Mesenchymal stem cell (in vitro differentiated cells and primary cell): ENCODE results near the gene CYP3A4.

Experiments used
- DNase-seq: peaks from one replicate; pipeline ENCODE4 v3.0.0-alpha.2; 2013
- H2AFZ ChIP-seq: one replicate; pipeline ENCODE4 v1.6.1; 2013; ENCODE audit warnings: low read depth, mild to moderate bottlenecking, control low read depth, inconsistent platforms, low read length, moderate library complexity
- H2AK5ac ChIP-seq: 2 replicates; pipeline ENCODE4 v1.6.1; 2013; ENCODE audit warnings: low read length, moderate library complexity, mild to moderate bottlenecking, inconsistent platforms; ENCODE audit not compliant: severe bottlenecking
- H2BK120ac ChIP-seq: one replicate; pipeline ENCODE4 v1.6.1; 2013; ENCODE audit warnings: low read depth, mild to moderate bottlenecking, inconsistent platforms, low read length, moderate library complexity
- H2BK12ac ChIP-seq, 2 experiments: one replicate each; pipeline ENCODE4 v1.6.1; 2013; ENCODE audit warnings: inconsistent platforms in 2 of 2, low read length in 2 of 2, mild to moderate bottlenecking in 2 of 2, moderate library complexity in 2 of 2, control low read depth in 1 of 2
- H2BK15ac ChIP-seq: one replicate; pipeline ENCODE4 v1.6.1; 2013; ENCODE audit warnings: mild to moderate bottlenecking, low read depth, inconsistent platforms; ENCODE audit not compliant: poor library complexity, severe bottlenecking
- H2BK5ac ChIP-seq: 2 replicates; pipeline ENCODE4 v1.6.1; 2013; ENCODE audit warnings: low read depth, mild to moderate bottlenecking, low read length, control low read depth, inconsistent platforms; ENCODE audit not compliant: poor library complexity, severe bottlenecking
- H3K14ac ChIP-seq, 2 experiments: one replicate each; pipeline ENCODE4 v1.6.1; 2013; ENCODE audit warnings: inconsistent platforms in 2 of 2, low read length in 2 of 2, control low read depth in 1 of 2, mild to moderate bottlenecking in 1 of 2, moderate library complexity in 1 of 2
- H3K18ac ChIP-seq, 2 experiments: one replicate each; pipeline ENCODE4 v1.6.1; 2013; ENCODE audit warnings: inconsistent platforms in 2 of 2, low read length in 2 of 2, control low read depth in 1 of 2, low read depth in 1 of 2, mild to moderate bottlenecking in 1 of 2
- H3K23ac ChIP-seq, 2 experiments: one replicate each; pipeline ENCODE4 v1.6.1; 2013; ENCODE audit warnings: inconsistent platforms in 2 of 2, low read length in 2 of 2, mild to moderate bottlenecking in 2 of 2, moderate library complexity in 2 of 2, control low read depth in 1 of 2
- H3K27ac ChIP-seq: 2 replicates; pipeline ENCODE4 v1.5.1; 2013; ENCODE audit warnings: mild to moderate bottlenecking, moderate library complexity, low read length, control low read depth, inconsistent platforms; ENCODE audit not compliant: poor library complexity, severe bottlenecking
- H3K27me3 ChIP-seq, 2 experiments: 2 replicates each; pipeline versions ENCODE4 v1.6.1 to v1.7.0; 2013; ENCODE audit warnings: low read length in 2 of 2, mild to moderate bottlenecking in 2 of 2, moderate library complexity in 2 of 2, control low read depth in 1 of 2, inconsistent platforms in 1 of 2; ENCODE audit not compliant: control insufficient read depth in 1 of 2, insufficient read depth in 1 of 2
- H3K36me3 ChIP-seq, 2 experiments: 2 replicates each; pipeline versions ENCODE4 v1.6.1 to v1.7.0; 2013; ENCODE audit warnings: low read length in 2 of 2, control low read depth in 1 of 2, inconsistent platforms in 1 of 2, low read depth in 1 of 2, mild to moderate bottlenecking in 1 of 2; ENCODE audit not compliant: insufficient read depth in 2 of 2, control insufficient read depth in 1 of 2
- H3K4ac ChIP-seq, 2 experiments: one replicate each; pipeline ENCODE4 v1.6.1; 2013; ENCODE audit warnings: inconsistent platforms in 2 of 2, low read length in 2 of 2, mild to moderate bottlenecking in 2 of 2, moderate library complexity in 2 of 2, control low read depth in 1 of 2, low read depth in 1 of 2
- H3K4me1 ChIP-seq: 2 replicates; pipeline ENCODE4 v1.6.1; 2013; ENCODE audit warnings: low read depth, low read length, control low read depth; ENCODE audit not compliant: control insufficient read depth, insufficient read depth
- H3K4me2 ChIP-seq: 2 replicates; pipeline ENCODE4 v1.6.1; 2013; ENCODE audit warnings: low read length, mild to moderate bottlenecking, inconsistent platforms; ENCODE audit not compliant: poor library complexity, severe bottlenecking
- H3K4me3 ChIP-seq, 2 experiments: 2 replicates each; pipeline versions ENCODE4 v1.5.1 to v1.7.0; 2013; ENCODE audit warnings: low read length in 2 of 2, mild to moderate bottlenecking in 2 of 2, control low read depth in 1 of 2, low read depth in 1 of 2; ENCODE audit not compliant: insufficient read depth in 1 of 2
- H3K79me1 ChIP-seq: replicated peaks from 2 replicates; pipeline ENCODE4 v1.6.1; 2013; ENCODE audit warnings: mild to moderate bottlenecking, control low read depth, low read length, inconsistent platforms; ENCODE audit not compliant: poor library complexity, severe bottlenecking
- H3K9ac ChIP-seq: 2 replicates; pipeline ENCODE4 v1.7.0; 2013; ENCODE audit warnings: mild to moderate bottlenecking, low read length, moderate library complexity
- H3K9me3 ChIP-seq: 2 replicates; pipeline ENCODE4 v1.7.0; 2013; ENCODE audit warnings: mild to moderate bottlenecking, low read length; ENCODE audit not compliant: control insufficient read depth
- H4K8ac ChIP-seq: one replicate; pipeline ENCODE4 v1.6.1; 2013; ENCODE audit warnings: inconsistent platforms, mild to moderate bottlenecking, low read length, moderate library complexity
- H4K91ac ChIP-seq: one replicate; pipeline ENCODE4 v1.6.1; 2013; ENCODE audit warnings: mild to moderate bottlenecking, low read length, inconsistent platforms
- WGBS: methylation state at CpG from one replicate; pipeline ENCODE4 v1.1.7; 2013; ENCODE audit warnings: mixed read lengths; 5-methylcytosine and 5-hydroxymethylcytosine counted together

CYP3A4 gene

DNA sequence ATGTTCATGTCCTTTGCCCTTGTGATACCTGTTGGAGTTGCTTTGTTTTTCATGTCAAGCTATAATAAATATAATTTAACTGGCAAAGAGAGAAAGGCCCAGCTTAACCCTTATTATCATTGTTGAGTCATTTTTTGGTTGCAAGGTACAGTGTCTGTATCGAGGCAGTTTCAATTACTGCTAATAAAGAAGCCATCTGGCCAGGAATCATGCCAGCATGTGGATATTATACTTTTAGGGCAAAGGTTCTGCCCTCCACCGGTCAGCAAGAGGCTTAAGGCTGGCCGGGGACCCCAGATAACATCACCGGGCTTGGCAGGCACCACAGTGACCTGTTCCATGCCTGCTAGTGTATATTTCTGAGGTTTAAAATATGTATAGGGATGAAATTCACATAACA lies 9.0 kb upstream of the CYP3A4 start:
- no peak overlapping the region for H3K4me3 ChIP-seq
- H3K36me3 ChIP-seq, result no peaks in the 10 kb centered on the region
- no peak overlapping the region for H3K9ac ChIP-seq
- H3K18ac ChIP-seq, result no peak overlapping the region
- no peaks in the 10 kb centered on the region for H3K79me1 ChIP-seq
- H2BK5ac ChIP-seq, result no peak overlapping the region
- H3K4me2 ChIP-seq, result no peak overlapping the region
- H4K8ac ChIP-seq, result no peak overlapping the region
- no peak overlapping the region for H2AFZ ChIP-seq
- H3K14ac ChIP-seq, result no peak overlapping the region
- H2BK15ac ChIP-seq, result no peak overlapping the region
- no peak overlapping the region for H2BK120ac ChIP-seq
- 81% methylated on average over 3 of the region's 4 CpGs for WGBS
- no peak overlapping the region for H2AK5ac ChIP-seq
- no peak overlapping the region for H3K4ac ChIP-seq
- DNase-seq, result no peak
- H2BK12ac ChIP-seq, result no peak overlapping the region
- no peaks in the 10 kb centered on the region for H3K27me3 ChIP-seq
- no peak overlapping the region for H3K23ac ChIP-seq
- H3K27ac ChIP-seq, result no peak overlapping the region
- peaks cover 14% of the 10 kb centered on the region for H3K4me1 ChIP-seq
- H4K91ac ChIP-seq, result no peak overlapping the region
- no peaks in the 10 kb centered on the region for H3K9me3 ChIP-seq

DNA sequence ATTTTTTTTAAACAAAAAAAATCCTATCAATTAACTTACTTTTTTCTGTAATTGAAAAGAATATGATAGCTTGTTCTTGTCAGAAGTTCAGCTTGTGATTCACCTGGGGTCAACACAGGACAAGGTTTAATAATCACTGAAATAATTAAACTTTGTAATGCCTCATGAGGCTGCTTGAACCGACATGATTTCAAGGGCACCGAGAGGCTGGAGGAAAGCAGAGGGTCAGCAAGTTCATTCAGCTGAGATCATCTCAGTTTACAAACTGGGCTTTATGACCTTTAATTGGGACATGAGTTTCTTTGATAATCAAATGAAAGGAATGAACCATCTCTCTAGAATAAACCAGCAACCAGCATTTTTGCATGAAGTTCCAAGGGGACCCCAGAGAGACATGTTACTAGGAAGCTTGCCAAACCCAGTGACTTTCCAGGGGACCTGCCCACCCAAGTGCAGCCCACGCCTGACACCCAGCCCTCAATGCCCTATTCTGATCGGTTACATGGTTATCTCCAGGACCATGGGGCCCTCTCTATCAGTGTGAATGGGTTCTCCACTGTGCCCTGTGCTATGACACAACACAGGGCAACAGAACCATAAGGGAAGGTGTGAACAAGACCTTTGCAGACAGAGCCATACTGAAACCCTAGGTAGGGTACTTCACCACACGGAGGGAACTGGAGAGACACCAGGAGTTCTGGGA lies 7.8 kb upstream of the CYP3A4 start:
- 56% methylated on average over 5 of the region's 5 CpGs for WGBS
- Histone ChIP-seq H3K14ac (no peak overlapping the region), H2BK5ac (no peak overlapping the region), H3K4me1 (peaks cover 14% of the 10 kb centered on the region), H2AK5ac (peak overlapping the region; percentile 60), H2BK120ac (no peak overlapping the region), H4K8ac (no peak overlapping the region), H3K27ac (no peak overlapping the region), H2BK15ac (no peak overlapping the region), H3K4me2 (no peak overlapping the region), H3K18ac (no peak overlapping the region), H3K4ac (no peak overlapping the region), H2AFZ (no peak overlapping the region), H3K9ac (no peak overlapping the region), H3K9me3 (no peaks in the 10 kb centered on the region), H3K23ac (no peak overlapping the region), H3K79me1 (no peaks in the 10 kb centered on the region), H3K27me3 (peaks cover 0 to 3% of the 10 kb centered on the region in 2 experiments), H4K91ac (no peak overlapping the region), H3K4me3 (no peak overlapping the region), H2BK12ac (no peak overlapping the region), H3K36me3 (no peaks in the 10 kb centered on the region)
- no peak for DNase-seq

DNA sequence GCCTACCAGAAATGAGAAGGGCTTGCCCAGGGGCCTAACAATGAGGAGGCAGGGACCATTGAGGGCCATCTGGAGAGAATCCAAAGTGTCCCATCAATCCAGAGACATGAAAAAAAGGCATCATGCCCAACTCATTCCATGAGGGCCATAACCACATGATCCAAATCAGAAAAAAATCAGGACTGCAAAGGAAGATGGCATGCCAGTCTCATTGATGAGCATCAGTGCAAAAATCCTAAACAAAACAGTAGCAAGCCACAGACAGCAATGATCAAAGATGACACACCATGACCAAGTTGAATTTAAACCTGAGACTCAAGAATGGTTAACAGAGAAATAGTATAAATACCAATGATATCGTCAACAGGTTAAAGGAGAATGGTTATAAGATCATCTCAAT lies 7.0 kb upstream of the CYP3A4 start:
- Histone ChIP-seq H4K91ac (no peak overlapping the region), H3K4me1 (peaks cover 14% of the 10 kb centered on the region), H2BK120ac (no peak overlapping the region), H3K14ac (no peak overlapping the region), H3K36me3 (no peaks in the 10 kb centered on the region), H3K9me3 (no peaks in the 10 kb centered on the region), H3K4me3 (no peak overlapping the region), H4K8ac (no peak overlapping the region), H3K4ac (no peak overlapping the region), H3K9ac (no peak overlapping the region), H2BK5ac (no peak overlapping the region), H3K79me1 (no peaks in the 10 kb centered on the region), H2AK5ac (no peak overlapping the region), H2BK15ac (no peak overlapping the region), H3K4me2 (no peak overlapping the region), H3K27me3 (peaks cover 0 to 11% of the 10 kb centered on the region in 2 experiments), H3K27ac (peak overlapping the region; percentile 38), H3K23ac (no peak overlapping the region), H3K18ac (no peak overlapping the region), H2AFZ (no peak overlapping the region), H2BK12ac (no peak overlapping the region)
- DNase-seq, result no peak
- WGBS, result no CpG with 5 or more reads among the region's 1 CpG

DNA sequence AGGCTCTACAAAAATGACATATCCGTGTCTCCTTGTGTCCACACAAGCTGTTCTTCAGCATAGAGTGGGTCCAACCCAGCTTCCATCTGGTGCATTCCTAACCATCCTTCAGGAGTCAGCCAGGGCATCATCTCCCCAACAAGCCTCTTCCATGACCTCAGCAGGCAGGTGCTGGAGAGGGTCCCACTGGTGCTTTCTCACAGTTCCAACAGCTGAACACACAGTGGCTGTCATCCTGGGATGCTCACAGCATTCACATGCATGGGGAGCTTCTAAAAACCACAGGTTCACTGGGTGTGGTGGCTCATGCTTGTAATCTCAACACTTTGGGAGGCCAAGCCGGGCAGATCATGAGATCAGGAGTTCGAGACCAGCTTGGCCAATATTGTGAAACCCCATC lies 6.4 kb upstream of the CYP3A4 start:
- no peak for DNase-seq
- no peak overlapping the region for H2BK120ac ChIP-seq
- H3K18ac ChIP-seq, result no peak overlapping the region
- H3K4ac ChIP-seq, result no peak overlapping the region
- H3K9ac ChIP-seq, result no peak overlapping the region
- H2AK5ac ChIP-seq, result peak overlapping the region; percentile 69
- no peaks in the 10 kb centered on the region for H3K9me3 ChIP-seq
- no peak overlapping the region for H2BK12ac ChIP-seq
- 89% methylated on average over 2 of the region's 3 CpGs for WGBS
- no peak overlapping the region for H4K91ac ChIP-seq
- H4K8ac ChIP-seq, result no peak overlapping the region
- no peak overlapping the region for H2BK15ac ChIP-seq
- no peak overlapping the region for H3K14ac ChIP-seq
- no peaks in the 10 kb centered on the region for H3K36me3 ChIP-seq
- H3K27me3 ChIP-seq, result peaks cover 0 to 17% of the 10 kb centered on the region in 2 experiments
- no peak overlapping the region for H2BK5ac ChIP-seq
- no peak overlapping the region for H3K23ac ChIP-seq
- no peak overlapping the region for H3K4me2 ChIP-seq
- H3K4me1 ChIP-seq, result peaks cover 14% of the 10 kb centered on the region
- no peaks in the 10 kb centered on the region for H3K79me1 ChIP-seq
- H3K4me3 ChIP-seq, result no peak overlapping the region
- H2AFZ ChIP-seq, result no peak overlapping the region
- no peak overlapping the region for H3K27ac ChIP-seq
